HG03575 (cell line): ENCODE results near the gene RNF213.
"Not testable (repeated sequence)": the region's sequence is repeated elsewhere in the genome, so short reads cannot be mapped to it uniquely, and the experiment has no call there.

Experiments used
- ATAC-seq: cut with Tn5 transposase; IDR thresholded peaks from one replicate; pipeline ENCODE4 v1.9.1; 2021; ENCODE audit not compliant: unreplicated experiment, insufficient number of reproducible peaks, low FRiP score; ENCODE audit errors: extremely low read depth

Gene RNF213

GRCh38 chr17:80328634-80329380, 68.2 kb downstream of the RNF213 start:
- ATAC-seq, result no peak

DNA sequence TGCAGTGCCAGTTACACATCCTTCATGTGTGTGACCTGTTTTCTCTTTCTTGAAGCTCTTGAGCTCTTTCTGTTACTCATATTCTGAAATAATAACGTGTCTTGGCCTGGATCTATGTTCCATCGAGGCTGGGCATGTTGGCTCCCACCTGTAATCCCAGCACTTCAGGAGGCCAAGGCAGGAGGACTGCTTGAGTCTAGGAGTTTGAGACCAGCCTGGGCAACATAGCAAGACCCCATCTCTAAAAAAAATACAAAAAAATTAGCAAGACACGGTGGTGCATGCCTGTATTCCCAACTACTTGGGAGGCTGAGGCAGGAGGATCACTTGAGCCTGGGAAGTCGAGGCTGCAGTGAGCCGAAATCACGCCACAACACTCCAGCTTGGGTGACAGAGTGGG, 68.8 kb downstream of the RNF213 start:
- ATAC-seq, result not testable (repeated sequence)

DNA sequence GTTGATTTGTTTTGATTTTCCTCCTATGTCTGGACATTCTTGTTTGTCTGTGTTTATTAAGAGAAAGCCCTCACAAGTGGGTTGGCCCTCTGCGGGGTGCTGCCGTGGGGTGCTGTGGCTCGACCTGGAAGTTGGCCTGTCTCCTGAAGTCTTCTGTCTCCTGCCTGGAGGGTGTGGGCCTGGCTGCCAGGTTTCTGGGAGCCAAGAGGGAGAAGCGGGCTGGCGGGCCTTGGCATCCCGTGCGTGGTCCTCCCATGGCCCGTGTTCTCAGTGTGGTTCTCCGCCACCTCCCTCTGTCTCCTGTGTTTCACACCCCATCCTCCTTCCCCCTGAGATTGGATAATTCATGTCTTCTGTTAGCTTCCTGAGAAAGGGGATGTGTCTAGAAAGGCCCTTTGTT, 69.6 kb downstream of the RNF213 start:
- no peak for ATAC-seq

DNA sequence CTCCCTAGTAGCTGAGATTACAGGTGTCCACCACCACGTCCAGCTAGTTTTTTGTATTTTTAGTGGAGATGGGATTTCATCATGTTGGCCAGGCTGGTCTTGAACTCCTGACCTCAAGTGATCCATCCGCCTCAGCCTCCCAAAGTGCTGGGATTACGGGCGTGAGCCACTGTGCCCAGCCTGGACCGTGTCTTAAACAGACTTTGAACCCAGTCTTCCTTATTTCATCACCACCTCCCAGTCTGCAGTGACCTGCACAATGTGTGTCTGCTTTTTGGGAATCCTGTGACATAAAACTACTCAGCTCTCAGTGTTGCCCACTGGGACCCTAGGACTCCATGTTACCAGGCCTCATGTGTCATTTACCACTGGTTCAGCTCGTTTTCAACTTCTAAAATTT, 70.3 kb downstream of the RNF213 start:
- ATAC-seq, result not testable (repeated sequence)

GRCh38 chr17:80331820-80332219, 71.2 kb downstream of the RNF213 start:
- no peak for ATAC-seq

DNA sequence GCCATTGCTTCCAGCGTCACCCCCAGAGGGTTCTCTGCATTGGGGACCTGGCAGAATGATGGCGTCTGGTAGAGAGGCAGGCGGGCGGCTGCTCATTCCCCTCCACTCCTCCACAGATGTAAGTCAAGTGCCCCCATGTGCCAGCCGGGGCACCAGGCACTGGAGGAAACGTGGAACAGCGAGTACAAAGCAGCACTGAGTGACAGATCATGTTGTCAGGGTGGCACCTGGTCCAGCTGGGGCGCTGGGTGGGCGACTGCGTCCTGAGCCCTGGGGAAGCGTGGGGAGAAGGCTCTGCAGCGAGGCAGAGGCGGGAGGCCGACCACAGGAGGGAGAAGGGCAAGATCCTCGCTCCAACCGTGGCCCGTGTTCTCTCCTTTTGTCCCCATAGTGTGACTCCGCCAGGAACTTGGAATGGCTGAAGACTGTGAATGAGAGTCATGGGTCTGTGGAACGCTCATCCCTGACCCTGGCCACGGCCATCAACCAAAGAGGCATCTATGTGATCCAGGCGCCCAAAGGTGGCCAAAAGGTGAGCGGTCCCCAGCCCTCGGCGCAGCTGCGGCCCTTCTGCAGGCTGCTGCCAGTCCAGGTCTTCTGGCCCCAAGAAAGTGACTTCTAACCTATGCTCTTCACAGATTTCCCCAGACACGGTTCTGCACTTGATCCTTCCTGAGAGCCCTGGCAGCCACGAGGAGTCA, 76.7 kb downstream of the RNF213 start:
- no peak for ATAC-seq

- no peak for ATAC-seq
These were observed 78.5 kb downstream of the RNF213 start for GRCh38 chr17:80339118-80339517.

- no peak for ATAC-seq
These were observed 79.2 kb downstream of the RNF213 start for GRCh38 chr17:80339731-80340456.

GRCh38 chr17:80345321-80345720, 84.7 kb downstream of the RNF213 start:
- no peak for ATAC-seq

GRCh38 chr17:80345841-80346497, 85.3 kb downstream of the RNF213 start:
- no peak for ATAC-seq

DNA sequence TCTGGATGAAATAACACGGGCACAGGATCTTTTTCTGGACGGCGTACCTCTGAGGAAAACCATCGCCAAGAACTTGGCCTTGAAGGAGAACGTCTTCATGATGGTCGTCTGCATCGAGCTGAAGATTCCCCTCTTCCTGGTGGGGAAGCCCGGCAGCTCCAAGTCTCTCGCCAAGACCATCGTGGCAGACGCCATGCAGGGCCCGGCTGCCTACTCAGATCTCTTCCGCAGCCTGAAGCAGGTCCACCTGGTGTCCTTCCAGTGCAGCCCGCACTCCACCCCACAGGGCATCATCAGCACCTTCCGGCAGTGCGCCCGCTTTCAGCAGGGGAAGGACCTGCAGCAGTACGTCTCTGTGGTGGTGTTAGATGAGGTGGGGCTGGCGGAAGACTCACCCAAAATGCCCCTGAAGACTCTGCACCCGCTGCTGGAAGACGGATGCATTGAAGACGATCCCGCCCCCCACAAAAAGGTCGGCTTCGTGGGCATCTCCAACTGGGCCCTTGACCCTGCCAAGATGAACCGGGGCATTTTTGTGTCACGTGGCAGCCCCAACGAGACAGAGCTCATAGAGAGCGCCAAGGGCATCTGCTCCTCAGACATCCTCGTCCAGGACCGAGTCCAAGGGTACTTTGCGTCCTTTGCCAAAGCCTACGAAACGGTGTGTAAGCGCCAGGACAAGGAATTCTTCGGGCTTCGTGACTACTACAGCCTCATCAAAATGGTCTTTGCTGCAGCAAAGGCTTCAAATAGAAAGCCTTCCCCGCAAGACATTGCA, 86.0 kb downstream of the RNF213 start:
- no peak for ATAC-seq

GRCh38 chr17:80347536-80347935, 86.9 kb downstream of the RNF213 start:
- no peak for ATAC-seq

GRCh38 chr17:80347948-80348351, 87.3 kb downstream of the RNF213 start:
- no peak for ATAC-seq

GRCh38 chr17:80348551-80349150, 88.0 kb downstream of the RNF213 start:
- ATAC-seq, result no peak

GRCh38 chr17:80349151-80349651, 88.5 kb downstream of the RNF213 start:
- no peak for ATAC-seq

DNA sequence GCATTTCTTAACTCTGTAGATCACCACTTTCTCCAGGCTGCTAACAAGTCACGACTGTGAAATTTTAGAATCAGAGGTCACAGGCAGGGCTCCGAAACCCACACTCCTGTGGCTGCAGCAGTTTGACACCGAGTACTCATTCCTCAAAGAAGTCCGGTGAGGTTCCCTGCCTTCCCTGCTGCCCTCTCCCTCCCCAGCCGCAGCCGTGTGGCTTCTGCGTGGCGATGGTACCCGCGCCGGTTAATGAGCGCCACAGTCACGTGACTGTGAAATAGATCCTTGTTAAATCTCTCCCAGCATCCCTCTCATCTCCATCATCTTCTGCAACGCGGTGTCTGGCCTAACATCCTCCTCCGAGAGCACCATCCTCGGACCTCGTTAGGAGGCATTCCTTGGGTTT, 89.1 kb downstream of the RNF213 start:
- no peak for ATAC-seq

GRCh38 chr17:80352216-80352895, 91.7 kb downstream of the RNF213 start:
- no peak for ATAC-seq
